HG02571 (cell line): Measurements from ENCODE around the gene GNAI1.

Experiments used
- ATAC-seq: cut with Tn5 transposase; IDR thresholded peaks from one replicate; pipeline ENCODE4 v1.9.1; 2021; ENCODE audit warnings: mild to moderate bottlenecking, moderate library complexity; ENCODE audit not compliant: unreplicated experiment

Gene GNAI1

DNA sequence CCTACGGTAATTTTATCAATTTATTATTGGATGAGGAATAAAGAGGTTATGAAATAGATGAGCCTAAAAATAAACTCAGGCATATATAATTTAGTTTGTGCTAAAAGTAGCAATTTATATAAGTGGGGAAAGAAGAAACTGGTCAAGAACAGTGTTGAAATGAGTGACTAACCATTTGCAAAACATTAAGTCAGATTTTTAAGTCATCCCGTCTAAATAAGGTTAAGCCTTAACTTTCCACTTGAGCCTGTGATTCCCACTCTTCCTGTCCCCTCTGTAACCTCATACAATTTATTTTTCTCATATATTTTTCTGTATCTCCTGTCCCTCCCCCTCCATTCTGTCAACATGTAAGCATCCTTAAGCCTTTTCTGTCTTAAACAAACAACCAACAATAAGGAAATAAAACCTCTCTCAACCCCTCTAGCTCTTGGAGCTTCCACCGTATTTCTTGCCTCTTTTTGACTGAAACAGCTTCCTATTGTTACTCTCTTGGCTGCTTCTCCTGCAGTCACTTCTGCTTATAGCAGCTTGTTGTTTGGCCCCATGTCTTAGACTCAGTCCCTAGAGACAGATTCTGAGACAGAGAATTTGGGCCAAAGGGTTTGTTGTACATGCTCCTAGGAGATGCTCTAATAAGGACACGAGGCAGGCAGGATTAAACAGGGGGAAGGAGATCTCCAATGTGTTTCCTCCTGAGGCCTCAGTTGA, 109.7 kb downstream of the GNAI1 start:
- ATAC-seq = no peak

DNA sequence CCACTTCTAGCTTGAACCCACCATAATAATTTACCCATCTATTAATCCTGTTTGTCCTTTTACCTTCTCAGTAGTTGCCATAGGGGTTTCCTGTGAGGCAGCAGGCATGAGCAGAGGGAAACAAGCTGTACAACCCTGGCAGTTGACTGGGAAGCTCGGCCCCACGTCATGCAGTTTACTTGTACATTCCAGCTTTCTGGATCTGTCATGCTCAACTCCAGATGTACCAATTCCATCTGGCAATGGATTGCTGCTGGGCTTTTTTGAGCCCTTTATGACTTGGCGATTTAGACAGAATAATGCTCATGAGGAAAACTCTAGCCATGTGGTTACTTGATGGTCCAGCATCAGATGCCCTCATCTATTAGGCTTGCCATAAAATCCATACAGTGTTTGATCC, 112.5 kb downstream of the GNAI1 start:
- ATAC-seq = no peak

DNA sequence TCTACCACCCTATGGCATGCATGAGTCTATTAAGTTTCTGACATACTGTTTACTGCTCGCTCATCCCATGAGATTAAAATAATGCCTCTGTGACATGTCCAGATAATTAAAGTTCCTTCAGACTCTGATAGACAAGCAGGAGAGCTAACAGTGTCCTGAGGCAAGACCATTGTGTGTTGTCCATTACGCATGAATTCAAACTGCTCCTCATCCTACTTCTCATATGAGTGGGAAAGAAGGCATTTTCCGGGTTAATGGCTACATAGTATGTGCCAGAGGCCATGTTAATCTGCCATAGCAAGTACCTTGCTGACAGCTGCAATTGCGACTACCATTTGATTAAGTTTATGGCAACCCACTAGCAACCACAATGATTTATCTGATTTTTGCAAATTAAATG, 113.3 kb downstream of the GNAI1 start:
- no peak for ATAC-seq

DNA sequence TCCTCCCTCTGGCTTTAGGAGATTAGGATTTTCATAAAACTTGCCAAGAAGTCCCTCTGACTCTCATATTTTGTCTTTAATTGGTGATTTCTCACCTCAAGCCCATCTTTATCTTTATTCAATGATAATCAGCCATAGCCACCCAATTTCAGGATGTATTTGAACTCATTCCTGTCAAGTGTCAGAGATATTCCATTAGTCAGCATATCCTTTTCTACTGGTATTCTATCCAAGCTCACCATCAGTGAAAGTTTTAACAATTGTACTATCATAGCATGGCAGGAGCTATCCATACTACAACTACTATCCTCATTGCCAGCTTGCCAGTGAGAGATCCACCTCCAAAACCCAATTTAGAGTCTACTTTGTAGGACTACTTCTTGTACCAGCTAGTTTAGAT, 114.6 kb downstream of the GNAI1 start:
- no peak for ATAC-seq

- no peak for ATAC-seq
These were observed 115.1 kb downstream of the GNAI1 start for GRCh38 chr7:80249619-80250295.

- ATAC-seq = no peak
These were observed 118.6 kb downstream of the GNAI1 start for GRCh38 chr7:80253237-80253636.

DNA sequence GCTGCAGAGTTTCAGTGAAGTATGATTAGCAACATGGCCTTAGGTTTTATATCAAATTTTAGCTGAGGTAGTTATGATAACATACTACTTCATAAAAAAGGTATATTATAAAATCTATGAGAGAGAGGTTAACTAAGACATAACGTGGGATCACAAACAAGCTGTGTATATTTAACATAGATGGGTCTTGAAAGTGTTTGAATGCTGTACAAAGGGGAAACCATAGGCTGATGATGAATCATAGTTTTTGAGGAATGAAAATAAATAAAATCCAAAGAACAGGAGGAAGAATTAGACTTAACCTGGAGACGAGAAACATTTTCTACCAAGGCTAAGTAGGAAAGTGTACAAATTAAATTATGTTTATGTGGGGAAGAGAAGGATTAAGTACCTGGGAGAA, 119.0 kb downstream of the GNAI1 start:
- no peak for ATAC-seq

DNA sequence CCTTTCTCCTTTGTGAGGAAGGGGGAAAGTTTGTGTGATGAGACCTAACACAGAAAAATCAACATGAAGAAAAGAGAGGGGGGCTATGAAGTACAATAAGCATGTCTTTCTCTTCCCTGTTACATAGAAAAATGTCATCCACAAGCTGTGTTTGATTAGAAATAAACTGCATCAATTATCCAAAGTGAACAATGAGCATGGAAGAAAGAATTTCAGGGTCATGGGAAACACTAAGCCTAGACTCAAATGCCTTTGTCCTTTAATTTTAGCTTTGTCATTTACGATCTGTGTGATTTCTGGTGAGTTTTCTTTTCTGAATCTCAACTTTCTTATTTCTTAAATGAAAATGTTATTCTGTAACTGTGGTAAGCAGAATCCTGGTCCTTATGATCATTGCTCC, 121.0 kb downstream of the GNAI1 start:
- ATAC-seq = no peak

- no peak for ATAC-seq
These were observed 123.1 kb downstream of the GNAI1 start for GRCh38 chr7:80257756-80258155.

GRCh38 chr7:80260606-80261005, 126.0 kb downstream of the GNAI1 start:
- no peak for ATAC-seq

- no peak for ATAC-seq
These were observed 128.7 kb downstream of the GNAI1 start for GRCh38 chr7:80263333-80263732.

GRCh38 chr7:80263821-80264220, 129.2 kb downstream of the GNAI1 start:
- ATAC-seq = no peak

- ATAC-seq = no peak
These were observed 130.3 kb downstream of the GNAI1 start for GRCh38 chr7:80264769-80265495.

DNA sequence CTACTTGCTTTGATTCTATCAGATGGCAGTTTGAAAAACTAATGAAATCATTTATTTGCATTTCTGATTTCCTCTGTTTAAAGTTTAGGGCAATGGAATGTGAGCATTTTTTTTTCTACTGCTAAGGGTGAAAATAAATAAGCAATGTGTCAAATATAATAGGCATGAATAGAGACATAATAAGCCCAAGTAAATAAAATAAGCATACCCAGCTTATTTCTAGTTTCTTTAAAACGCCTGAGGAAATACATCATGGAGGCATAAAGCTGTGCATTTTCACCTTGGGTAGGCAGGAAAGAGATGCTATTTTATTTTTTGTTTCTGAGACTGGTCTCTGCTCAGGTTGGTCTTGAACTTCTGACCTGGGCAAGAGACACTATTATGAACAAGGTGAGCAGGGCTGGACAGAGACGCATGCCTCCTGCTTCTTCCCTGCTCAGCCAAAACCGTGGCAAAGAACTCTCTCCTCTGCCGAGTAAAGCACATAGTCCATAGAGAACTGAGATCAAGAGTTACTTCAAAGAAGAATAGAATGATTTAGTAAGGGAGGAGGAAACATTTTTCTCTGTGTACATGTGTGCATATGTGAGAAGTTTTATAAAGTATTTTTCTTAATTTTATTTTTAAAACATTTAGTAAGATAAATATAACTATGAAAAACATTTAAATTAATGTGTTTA, 138.1 kb downstream of the GNAI1 start:
- no peak for ATAC-seq

GRCh38 chr7:80273327-80273726, 138.7 kb downstream of the GNAI1 start:
- ATAC-seq = no peak

DNA sequence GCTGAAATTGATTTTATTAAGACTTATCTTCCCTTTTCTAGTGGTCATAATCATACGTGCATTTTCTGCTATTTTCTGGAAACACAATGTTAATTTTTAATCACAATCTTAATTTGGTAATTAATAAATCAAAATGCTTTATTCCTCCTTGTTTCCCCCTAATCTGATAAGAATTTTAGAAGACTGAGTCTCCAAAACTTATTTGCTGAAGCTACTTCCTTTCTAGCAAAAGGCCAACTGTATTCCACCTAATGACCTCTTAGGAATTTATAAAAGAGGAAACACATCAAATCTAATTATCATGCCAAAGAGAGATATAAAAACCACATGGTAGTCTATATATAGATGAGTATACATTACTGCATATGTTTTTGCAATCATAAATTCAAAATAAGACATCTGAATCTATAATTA, 140.6 kb downstream of the GNAI1 start:
- no peak for ATAC-seq
